Left hindlimb (tissue), 1 donor: ENCODE data around the gene RBFOX2.

ENCODE experiments used
- DNase-seq: peaks from one replicate; pipeline ENCODE4 v3.0.0-alpha.2; 2018

Gene RBFOX2

DNA sequence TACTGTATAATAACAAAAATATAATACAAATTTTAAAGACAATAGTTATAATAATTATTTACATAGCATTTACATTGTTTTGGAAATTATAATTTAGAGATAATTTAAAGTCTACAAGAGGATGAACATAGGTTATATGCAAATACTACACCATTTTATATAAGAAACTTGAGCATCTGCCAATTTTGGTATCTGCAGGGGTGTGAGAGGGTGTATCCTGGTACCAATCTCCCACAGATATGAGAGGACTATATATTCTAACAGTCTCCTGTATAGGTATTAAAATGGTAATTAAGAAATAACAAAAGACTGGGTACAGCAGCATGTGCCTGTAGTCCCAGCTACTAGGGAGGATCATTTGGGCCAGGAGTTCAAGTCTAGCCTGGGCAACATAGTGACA lies 176.5 kb downstream of the RBFOX2 start:
- no peak for DNase-seq

DNA sequence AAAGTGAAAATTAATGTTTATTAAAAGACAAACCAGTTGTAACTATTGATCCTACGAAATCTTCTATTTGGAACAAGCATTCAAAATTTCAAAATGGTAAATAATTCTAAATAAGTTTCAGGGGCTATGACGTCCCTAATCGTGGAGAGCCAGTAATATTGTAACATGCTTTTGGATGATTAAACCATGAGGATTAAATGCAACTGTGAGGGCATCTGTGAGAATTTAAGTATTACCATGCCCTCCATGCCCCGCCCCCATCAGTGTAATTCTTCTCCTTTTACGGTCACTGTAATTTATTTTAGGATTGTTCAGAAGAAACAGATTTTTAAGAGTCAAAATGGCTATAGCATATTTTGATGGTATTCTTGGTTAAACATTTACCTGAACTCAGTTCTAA lies 177.8 kb downstream of the RBFOX2 start:
- DNase-seq: no peak

DNA sequence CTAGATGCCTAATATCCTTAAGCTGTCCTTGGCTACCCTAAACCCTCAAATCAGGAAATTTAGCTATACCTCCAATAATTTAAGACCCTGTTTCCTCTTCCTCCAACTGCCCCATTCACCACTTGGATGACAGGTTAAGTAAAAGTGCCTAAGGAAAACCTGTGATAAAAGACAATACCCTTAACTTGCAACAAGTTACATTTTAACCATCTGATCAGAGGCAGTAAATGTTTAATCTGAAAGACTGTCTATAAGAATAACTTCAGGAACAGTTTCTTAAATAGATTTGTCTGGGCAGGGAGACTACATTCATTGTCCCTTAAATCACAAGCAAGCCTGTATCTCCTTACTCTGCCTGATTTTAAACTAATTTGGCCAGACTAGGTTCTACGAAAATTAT lies 181.8 kb downstream of the RBFOX2 start:
- DNase-seq: no peak

DNA sequence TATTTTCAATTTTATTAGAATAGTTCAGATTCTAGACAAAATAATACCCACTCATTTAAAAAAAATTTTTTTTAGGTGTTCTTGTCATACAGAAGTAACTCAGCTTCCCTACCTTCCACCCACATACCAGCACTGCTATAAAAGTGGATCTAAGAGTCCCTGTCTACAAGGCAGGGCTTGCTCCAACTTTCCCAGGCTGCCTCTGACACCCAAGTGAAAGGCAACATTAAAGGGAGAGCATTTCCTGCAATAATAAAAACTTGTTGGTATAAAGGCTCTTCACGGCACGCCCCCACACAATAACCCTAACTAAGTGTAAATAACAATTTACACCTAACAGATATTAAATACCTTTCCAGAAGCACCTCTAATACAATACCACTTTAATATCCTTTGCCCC lies 183.7 kb downstream of the RBFOX2 start:
- DNase-seq: no peak

DNA sequence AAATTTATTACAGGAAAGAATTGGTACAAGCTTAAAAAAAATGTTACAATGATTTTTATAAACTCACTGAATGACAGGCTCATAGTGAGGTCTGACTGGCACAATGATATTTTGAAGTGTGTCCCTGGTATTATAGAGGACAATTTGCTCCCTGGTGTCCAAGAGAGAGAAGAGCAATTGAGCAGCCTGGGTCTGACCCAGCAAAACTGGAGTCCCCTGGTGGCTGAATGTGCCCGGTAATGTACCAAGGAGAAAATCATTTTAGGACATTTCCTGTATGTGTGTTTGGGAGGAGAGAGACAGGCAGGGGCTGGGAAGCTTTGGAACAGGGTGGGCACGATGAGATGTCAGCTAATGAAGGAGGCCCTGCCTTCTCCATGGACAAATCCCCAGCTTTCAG lies 185.7 kb downstream of the RBFOX2 start:
- no peak for DNase-seq

DNA sequence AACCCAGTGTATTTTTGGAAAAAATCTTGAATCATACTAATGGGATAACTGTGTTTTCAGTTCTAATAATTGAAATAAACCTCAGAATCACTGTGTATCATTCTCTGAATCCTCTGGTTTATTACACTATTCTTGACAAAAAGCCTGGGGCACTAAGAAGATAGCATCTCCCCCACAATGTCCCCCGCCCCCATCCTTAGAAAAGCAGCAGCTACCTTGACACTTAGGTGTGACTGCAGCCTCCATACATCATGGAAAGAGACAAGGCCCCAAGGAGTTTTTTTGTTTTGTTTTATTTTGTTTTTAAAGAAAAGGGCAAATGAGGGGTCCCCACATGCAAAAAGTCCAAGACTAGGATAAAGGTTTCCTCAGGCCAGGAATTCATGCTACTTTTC lies 186.1 kb downstream of the RBFOX2 start:
- no peak for DNase-seq

DNA sequence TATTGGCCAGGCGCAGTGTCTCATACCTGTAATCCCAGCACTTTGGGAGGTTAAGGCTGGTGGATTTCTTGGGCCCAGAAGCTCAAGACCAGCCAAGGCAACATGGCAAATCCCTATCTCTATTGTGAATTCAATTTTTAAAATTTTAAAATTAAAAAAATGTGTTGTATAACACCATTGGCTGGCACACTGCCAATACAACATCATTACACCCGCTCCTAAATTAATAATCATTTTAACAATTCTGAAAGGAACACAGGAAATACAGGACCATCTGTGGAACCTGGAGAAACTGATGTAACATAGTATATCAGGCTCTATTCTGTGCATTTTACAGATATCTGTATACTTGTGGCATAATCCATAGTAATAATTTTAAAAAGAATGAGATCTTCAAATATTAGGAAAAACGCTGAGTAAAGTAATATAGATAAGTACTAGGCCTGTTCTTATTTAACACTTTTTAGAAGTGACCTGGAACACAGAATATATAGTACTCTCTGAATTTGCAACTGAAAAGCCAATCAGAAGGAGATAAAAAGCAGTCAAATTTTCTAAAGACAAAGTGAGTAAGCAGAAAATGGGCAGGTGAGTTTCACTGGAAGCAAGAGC lies 186.6 kb downstream of the RBFOX2 start:
- DNase-seq: no peak

DNA sequence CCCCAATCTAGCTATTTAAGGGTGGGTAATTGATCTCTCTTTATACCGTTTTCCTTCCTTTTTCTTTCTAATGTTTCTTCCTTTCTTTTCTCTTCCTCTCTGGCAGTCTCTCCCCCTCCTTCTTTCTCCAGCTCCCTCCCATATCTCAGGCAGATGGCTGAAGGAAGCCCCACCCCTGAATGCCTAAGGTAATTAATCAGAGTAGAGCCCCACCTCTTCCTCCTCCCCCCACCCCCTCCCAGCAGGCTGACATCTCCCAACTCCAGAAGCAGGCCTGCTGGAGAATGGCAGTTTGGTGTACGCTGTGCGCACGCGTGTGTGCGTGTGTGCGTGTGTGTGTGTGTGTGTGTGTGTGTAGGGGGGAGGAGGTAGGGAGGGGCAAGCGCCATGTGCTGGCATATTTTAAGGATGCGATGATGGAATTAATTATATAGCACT lies 188.3 kb downstream of the RBFOX2 start:
- DNase-seq: peak; percentile 98

DNA sequence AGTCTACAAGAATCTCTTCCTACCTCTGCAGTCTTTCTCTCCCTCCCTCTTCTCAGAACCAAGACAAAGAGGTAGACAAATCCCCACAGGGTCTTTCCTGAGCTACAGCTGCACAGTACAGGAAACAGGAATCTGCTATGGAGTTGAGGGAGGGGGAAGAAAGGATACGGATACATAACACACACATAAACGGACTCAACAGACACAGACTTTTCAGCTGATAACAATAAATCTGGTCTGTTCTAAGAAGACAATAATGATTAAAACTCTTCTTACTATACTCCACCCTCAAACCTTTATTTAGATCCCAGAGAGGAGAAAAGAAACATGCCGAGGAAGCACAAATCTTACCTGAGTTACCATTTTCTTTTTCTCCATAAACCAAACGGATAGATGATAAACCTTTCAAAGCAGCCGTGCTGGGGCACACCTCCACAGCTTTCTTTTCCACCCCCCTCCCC lies 188.8 kb downstream of the RBFOX2 start:
- no peak for DNase-seq

DNA sequence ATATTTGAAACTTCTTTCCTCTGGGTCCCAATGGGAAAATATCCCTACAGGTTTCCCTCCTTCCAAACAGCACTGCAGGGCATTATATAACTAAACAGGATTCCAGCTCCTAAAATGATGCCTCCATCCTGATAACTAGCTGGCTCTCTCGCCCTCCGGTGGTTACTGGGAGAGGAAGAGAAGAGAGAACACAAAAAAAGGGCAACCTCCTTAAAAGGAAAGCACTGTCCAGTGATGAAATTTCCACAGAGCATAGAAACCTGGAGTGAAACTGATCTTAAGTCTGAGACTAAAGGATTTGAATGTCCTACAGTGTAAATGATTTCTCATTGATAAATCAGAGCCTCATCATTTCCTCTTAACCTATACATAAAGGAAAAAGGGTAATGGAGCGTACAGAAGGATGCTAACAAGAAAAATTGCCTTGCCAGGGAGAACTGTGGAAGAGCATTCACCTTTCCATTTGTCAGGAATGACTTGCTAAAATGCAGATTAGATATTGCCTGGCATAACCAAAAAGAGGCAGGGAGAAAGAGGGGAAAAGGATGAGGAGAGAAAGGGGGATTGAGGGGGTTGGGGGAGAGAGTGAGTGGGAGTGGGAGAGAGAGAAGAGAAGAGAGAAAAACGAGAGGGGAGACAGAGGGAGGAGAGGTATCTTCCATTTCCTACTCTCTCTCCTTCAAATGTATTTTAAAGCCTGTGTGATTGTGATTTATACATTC lies 189.6 kb downstream of the RBFOX2 start:
- peak; percentile 61 for DNase-seq

DNA sequence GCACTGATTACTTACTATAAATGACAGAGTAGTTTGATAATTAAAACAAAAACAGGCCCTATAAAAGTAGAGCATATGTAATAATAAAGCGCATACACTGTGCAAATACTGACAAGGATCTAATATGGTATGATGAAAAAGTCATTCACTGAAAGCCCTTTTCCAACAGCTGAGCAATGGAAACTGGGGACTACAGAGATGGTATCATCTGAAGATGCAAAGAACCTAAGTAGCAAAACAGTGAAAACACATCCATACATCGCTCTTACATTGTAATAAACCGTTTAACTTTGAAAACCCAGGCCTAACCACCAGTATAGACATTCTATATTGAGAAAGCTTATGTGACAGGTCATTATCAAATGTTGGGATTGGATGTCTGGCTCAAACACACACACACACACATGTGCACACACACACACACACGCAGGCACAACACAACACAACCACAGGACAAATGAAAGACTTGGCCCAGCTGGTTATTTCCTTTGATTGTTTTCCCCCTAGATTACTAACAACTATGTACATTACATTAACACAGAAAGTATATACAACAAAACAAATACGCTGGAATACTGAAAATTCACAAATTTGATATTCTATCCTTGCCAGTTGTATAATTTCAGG lies 191.4 kb downstream of the RBFOX2 start:
- no peak for DNase-seq

DNA sequence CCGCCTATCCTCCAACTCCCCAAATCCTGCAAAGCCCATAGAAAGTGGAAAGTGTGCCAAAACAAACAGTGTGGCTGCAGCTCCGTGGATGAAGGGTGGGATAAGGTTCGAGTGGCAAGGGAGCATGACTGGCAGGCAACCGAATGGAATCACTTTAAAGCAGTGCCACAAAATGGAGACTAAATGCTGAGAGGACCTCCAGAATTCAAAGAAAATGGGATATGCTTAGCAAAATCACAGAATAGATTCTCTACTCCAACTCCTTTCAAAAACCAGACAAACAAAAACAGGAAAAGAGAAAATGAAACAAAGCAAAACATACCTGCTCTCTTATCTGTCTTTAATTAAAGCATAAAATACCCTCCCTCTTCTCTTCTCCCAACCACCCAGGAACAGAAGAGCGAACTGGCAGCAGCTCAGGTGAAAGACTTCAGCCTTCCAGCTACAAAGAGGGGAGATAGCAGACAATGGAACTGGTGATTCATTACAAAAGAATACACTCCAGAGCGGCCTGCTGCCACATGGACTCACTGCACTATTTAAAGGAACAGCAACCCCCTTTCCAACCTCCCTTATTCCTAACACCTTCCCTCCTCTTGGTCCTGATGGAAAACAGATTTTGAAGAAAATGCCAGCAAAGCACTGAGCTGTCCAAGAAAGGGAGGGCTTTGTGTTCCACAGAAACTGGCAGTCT lies 192.5 kb downstream of the RBFOX2 start:
- peak; percentile 90 for DNase-seq

DNA sequence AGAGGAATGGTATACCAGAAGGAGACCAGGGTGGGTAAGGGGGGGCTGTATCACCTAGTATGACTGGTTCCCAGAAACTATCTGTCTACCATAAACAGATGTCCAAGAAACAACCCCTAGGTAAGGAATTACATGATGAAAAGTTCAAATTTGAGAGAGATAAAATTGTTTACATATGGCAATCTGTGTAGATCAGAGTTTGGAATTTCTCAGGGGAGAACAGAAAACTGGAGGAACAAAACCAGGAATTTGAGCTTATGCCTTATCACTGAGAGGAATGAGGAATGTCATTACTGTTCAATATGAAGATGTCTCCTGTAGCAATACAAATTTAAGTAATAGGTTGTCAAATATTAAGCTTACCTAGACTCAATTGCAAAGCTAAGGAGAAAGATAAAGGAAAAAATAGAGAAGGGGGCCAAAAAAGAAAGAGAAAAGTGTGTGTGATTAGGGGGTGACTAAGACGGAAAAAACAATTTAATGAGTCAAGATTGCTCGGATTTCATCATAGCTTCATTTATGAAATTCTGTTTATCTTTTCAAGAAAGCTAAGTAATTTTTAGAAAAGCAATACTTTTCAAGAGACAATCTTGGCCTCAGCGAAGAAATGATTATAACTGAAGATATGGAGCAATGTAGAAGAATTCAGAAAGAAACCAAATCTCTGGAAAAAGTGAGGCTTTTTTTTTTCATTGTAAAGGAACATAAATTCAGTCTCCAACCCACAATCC lies 193.2 kb downstream of the RBFOX2 start:
- DNase-seq: no peak

DNA sequence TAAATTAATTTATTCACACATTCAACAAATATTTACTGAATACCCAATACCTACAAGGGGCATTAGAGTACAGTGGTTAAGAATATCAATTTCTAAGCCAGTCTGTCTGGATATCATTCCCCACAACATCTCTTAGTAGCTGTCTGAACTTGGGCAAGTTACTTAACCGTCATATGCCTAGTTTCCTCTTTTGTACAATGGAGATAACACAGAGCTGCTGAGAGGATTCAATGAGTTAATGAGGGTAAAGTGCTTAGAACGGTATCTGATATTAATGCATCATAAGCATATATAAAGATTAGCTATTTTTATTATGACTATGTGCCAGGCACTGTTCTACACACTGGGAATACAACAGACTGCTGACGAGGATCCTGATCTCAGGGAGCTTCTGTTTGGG lies 194.6 kb downstream of the RBFOX2 start:
- DNase-seq: no peak

DNA sequence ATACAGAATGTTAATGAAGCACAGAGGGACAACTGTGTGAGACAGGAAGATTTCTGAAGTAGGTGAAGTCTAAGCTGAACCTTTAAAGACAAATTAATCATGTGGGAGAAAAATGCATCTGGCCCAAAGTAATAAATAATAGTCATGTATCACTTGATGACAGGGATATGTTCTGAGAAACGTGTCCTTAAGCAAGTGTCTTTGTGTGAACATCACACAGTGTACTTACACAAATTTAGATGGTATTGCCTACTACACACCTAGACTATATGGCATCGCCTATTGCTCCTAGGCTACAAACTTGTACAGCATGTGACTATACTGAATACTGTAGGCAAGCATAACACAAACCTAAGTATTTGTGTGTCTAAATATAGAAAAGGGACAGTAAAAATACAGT lies 198.3 kb downstream of the RBFOX2 start:
- no peak for DNase-seq

DNA sequence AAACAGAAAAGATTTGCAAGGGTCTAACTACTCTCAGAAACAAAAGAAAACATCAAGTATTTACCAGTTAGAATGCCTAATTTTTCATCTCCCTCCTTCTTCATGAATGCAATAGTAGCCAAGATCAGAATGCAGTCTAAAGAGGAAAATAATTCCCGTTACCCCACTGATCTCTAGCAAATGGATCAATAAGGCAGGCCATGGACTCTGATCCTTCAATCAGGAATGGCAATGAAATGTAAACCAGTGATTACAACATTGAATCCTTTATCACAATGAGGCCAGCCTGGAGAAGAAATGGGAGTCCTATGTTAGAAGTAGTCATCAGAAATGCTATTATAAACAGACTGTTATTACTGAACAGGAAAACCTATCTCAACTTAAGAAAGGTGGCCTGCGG lies 204.4 kb downstream of the RBFOX2 start:
- DNase-seq: no peak

DNA sequence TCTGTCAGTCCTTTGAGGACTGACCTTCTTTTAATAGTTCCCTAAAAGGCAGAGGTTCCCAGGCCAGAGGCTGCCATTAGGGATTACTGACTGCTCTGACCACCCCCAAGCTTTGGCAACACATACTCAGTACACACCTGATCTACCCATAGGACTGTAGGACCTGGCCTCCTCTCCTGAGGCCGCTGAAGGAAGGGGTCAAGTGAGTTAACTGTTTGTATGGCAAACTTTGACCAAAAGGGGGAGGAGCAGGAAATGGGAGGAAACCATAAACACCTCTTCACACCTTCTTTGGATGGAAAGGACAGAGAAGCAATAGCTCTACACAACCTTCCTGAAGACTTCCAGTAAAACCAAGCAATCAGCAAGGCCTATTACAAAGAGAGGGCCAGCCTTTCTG lies 207.0 kb downstream of the RBFOX2 start:
- no peak for DNase-seq

DNA sequence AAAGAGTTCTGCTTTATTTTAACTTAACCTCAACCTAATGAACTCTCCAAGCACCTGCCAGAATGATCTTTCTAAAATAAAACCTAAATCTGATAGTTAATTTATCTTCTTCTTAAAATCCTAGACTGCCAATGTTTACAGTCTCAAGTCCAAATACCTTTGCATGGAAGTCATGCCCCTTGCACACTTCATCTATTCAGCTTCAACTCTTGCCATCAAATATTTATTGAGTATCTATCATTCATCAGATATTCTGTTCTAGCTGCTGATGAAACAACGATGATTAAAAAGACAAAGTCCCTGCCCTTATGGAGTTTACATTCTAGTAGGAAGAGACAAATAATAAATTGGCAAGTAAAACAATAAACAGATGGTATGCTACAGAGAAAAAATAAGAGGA lies 209.2 kb downstream of the RBFOX2 start:
- no peak for DNase-seq

DNA sequence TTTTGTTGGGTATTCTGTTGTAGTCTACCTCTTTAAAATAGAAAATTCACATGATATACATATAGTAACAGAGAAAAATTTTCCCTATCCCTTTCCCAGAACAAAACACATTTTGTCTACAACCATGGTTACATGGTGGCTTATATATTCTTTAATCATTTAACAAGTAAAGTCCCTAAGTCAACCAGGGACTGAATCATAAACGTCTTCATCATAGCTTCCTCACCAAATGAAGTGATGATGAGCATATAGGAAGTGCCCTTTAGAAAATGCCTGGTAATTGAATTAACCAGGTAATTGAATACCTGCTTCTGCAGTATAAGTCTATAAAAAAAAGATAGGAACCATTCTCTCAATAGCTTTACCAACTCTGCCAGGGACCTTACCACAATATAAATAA lies 209.7 kb downstream of the RBFOX2 start:
- no peak for DNase-seq

DNA sequence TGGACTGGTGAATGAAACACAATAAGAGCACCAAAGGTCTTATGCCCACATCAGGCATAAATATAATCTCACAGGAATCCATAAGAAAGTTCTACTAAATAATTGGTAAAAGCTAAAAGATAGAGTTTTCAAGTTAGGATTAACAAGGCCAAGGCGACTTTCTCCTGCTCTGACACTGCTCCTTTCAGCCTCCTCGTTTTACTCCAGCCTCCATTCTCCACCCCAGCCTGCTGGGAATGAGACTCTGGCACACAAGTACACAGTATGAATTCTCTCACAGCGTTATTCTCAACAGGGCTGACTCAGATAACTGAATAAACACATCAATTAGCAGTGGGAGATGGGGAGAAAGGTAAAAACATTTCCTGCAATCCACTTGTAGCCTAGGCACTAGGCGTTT lies 216.0 kb downstream of the RBFOX2 start:
- no peak for DNase-seq

DNA sequence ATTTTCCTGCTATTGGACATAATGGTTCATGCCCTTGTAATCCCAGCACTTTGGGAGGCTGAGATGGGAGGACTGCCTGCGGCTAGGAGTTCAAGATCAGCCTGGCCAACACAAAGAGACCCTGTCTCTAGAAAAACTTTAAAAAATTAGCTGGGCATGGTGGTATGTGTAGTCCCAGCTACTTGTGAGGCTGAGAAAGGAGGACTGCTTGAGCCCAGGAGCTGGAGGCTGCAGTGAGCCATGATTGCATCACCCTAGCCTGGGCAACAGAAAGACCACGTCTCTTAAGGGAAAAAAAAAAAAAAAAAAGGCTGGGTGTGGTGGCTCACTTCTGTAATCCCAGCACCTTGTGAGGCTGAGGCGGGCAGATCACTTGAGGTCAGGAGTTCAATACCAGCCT lies 217.0 kb downstream of the RBFOX2 start:
- DNase-seq: no peak

DNA sequence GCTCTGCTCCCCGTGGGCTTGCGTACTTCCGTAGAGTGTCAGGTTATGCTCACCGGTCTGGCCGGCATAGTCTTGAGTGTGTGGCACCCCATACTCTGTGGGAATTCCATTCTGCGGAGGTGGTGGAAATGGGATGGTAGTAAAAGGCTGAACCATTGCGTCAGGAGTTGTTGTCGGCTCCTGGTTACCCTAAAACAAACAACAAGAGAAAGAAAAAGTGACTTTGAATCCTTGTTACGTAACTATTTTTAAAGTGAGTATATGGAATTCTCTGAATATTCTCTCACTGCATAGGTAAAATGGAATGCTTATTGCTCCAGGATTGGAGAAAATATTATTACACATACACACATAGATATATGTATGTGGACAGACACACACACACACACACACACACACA lies 218.8 kb downstream of the RBFOX2 start:
- DNase-seq: no peak

DNA sequence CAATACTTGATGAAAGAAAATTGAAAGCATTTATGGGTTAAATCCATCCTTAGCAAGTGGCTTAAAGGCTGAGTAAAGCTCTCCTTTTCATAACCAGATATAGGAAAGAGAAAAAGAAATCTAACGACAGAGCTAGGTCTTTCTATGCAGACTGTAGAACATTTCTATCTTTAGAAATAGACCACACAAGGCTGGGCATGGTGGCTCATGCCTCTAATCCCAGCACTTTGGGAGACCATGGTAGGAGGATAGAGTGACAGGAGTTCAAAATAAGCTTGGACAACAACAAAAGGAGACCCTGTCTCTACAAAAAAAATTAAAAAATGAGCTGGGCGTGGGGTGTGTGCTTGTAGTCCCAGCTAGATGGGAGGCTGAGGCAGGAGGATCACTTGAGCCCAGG lies 220.2 kb downstream of the RBFOX2 start:
- DNase-seq: no peak
